ENCODE results near the gene EHMT1. TPM values are rescaled to one million over a fixed set of nuclear protein-coding genes. Genes with fewer than 3 reads are reported as not detected.

EHMT1 gene
- polyA plus RNA-seq, 1 of the 3 experiments (the other 2 are of a cell fraction), result 39.5 TPM

GRCh38 chr9:137834846-137835546 is 216.2 kb downstream of the EHMT1 start (continued):
- no peak for TF ChIP-seq REST (IDR thresholded peaks at IDR 0.05; ENCODE audit: low read depth, low read length)

- DNase-seq, result no peak
- H3K9me3 ChIP-seq, result no peaks in the 10 kb centered on the region
- CTCF ChIA-PET, result interaction anchor here (1.2 kb wide), 1 partner anchor 16 kb away, joined by 5 read pairs; no protein-coding TSS in a partner anchor
Observed at GRCh38 chr9:137836151-137836830, 217.5 kb downstream of the EHMT1 start.

DNA sequence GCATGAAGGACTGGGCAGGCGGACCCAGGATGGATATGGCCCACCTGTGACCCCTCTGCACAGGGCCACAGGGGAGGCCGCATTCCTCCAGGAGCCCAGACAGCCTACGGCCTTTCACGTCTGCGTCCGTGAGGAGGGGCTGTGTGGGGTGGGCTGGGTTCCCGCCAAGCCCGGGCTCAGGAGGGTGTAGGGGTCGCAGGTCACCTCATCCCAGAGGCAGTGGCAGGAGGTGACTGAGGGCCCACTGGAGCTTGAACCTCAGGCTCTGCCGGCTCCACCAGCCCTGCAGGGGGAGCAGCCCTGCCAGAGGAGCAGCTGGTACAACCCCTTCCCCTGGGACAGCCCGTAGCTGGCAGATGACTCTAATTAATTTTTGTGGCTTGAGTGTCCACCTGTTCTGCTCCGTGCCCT is 218.0 kb downstream of the EHMT1 start:
- H3K9me2 ChIP-seq, result no peaks in the 10 kb centered on the region
- peaks cover 0 to 41% of the 10 kb centered on the region in 2 experiments for H3K36me3 ChIP-seq (replicated peaks in 1 of 2; ENCODE audit: control insufficient read depth in 1 of 2, insufficient read depth in 2 of 2, low read length in 1 of 2)
- no peaks in the 10 kb centered on the region for H3K9me3 ChIP-seq
- 100% methylated on average over 1 of the region's 12 CpGs for WGBS (ENCODE audit: low lambda C conversion rate)
- POLR2A ChIA-PET, result interaction anchor here (0.6 kb wide), 1 partner anchor 22 kb away, joined by 3 read pairs; no protein-coding TSS in a partner anchor
- H3K27ac ChIP-seq (ENCODE audit: low read depth in 2 of 2, low read length in 1 of 2), result no peak overlapping the region
- H3K4me2 ChIP-seq, result no peak overlapping the region
- no peaks in the 10 kb centered on the region for H3K27me3 ChIP-seq (ENCODE audit: insufficient read depth)
- TF ChIP-seq TAF1 (IDR thresholded peaks at IDR 0.05; ENCODE audit: borderline replicate concordance, low read depth, low read length), result no peak
- TF ChIP-seq MEF2A (IDR thresholded peaks at IDR 0.05; ENCODE audit: borderline replicate concordance, low read depth), result no peak
- no peak for TF ChIP-seq SIN3A (IDR thresholded peaks at IDR 0.05; ENCODE audit: borderline replicate concordance, low read depth, low read length)
- no peak for TF ChIP-seq NRF1 (IDR thresholded peaks at IDR 0.05; ENCODE audit: low read depth, low read length)
- TF ChIP-seq ZBTB33 (IDR thresholded peaks at IDR 0.05; ENCODE audit: borderline replicate concordance, low read depth), result no peak
- no peak for TF ChIP-seq GATA2 (CRISPR knock-in tag; IDR thresholded peaks at IDR 0.05)
- TF ChIP-seq, protein P1, sequence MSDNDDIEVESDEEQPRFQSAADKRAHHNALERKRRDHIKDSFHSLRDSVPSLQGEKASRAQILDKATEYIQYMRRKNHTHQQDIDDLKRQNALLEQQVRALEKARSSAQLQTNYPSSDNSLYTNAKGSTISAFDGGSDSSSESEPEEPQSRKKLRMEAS (IDR thresholded peaks at IDR 0.05; ENCODE audit: low read depth), result no peak
- no peak for TF ChIP-seq FOSL2 (IDR thresholded peaks at IDR 0.05; ENCODE audit: borderline replicate concordance, low read depth)
- no peak for TF ChIP-seq EZH2phosphoT487 (IDR thresholded peaks at IDR 0.05; ENCODE audit: borderline replicate concordance, low read depth)
- H3K4me3 ChIP-seq (ENCODE audit: low read depth in 2 of 2, low read length in 1 of 2), result no peak overlapping the region
- DNase-seq, result no peak
- CTCF ChIA-PET, result interaction anchor here (1.2 kb wide), 1 partner anchor 16 kb away, joined by 5 read pairs; no protein-coding TSS in a partner anchor
- H3K4me1 ChIP-seq (ENCODE audit: control insufficient read depth in 1 of 2, insufficient read depth in 2 of 2, low read depth in 1 of 2, low read length in 1 of 2), result no peaks in the 10 kb centered on the region
- H2AFZ ChIP-seq (ENCODE audit: low read depth), result no peak overlapping the region
- no peaks in the 10 kb centered on the region for H4K20me1 ChIP-seq (ENCODE audit: insufficient read depth)
- H3K79me2 ChIP-seq (ENCODE audit: insufficient read depth), result no peaks in the 10 kb centered on the region
- H3F3A ChIP-seq (replicated peaks; ENCODE audit: insufficient read depth), result no peaks in the 10 kb centered on the region
- no peak overlapping the region for H3K9ac ChIP-seq

More at GRCh38 chr9:137836151-137836830, 217.5 kb downstream of the EHMT1 start:
- Histone ChIP-seq H3K27ac (ENCODE audit: low read depth in 2 of 2, low read length in 1 of 2) (no peak overlapping the region), H4K20me1 (ENCODE audit: insufficient read depth) (no peaks in the 10 kb centered on the region), H3F3A (replicated peaks; ENCODE audit: insufficient read depth) (no peaks in the 10 kb centered on the region), H3K9me2 (no peaks in the 10 kb centered on the region), H3K79me2 (ENCODE audit: insufficient read depth) (no peaks in the 10 kb centered on the region), H3K27me3 (ENCODE audit: insufficient read depth) (no peaks in the 10 kb centered on the region), H3K4me3 (ENCODE audit: low read depth in 2 of 2, low read length in 1 of 2) (no peak overlapping the region), H3K36me3 (replicated peaks in 1 of 2; ENCODE audit: control insufficient read depth in 1 of 2, insufficient read depth in 2 of 2, low read length in 1 of 2) (peaks cover 0 to 42% of the 10 kb centered on the region in 2 experiments), H3K4me1 (ENCODE audit: control insufficient read depth in 1 of 2, insufficient read depth in 2 of 2, low read depth in 1 of 2, low read length in 1 of 2) (no peaks in the 10 kb centered on the region), H3K9ac (no peak overlapping the region), H2AFZ (ENCODE audit: low read depth) (no peak overlapping the region), H3K4me2 (no peak overlapping the region)
- 95% methylated on average over 24 of the region's 28 CpGs for WGBS (ENCODE audit: low lambda C conversion rate)
- POLR2A ChIA-PET, result no interaction called here
- no peak for TF ChIP-seq RAD21 (IDR thresholded peaks at IDR 0.05; ENCODE audit: low read length)
